H1 (cell line): ENCODE data around the gene LAMTOR5. TPM values are rescaled to one million over a fixed set of nuclear protein-coding genes. Genes with fewer than 3 reads are reported as not detected.

Source experiments
- CTCF ChIA-PET: fragments of 300-600 bp; sonication (Branson Sonifier 250); formaldehyde crosslinking; loops from one replicate; lab custom pipeline; 2021; ENCODE audit not compliant: partially characterized antibody; lab: Charles Lee
- POLR2A ChIA-PET: fragments of 300-600 bp; sonication (Branson Sonifier 250); formaldehyde crosslinking; loops from one replicate; lab custom pipeline; 2021; ENCODE audit warnings: inconsistent platforms; ENCODE audit not compliant: partially characterized antibody; lab: Charles Lee
- DNase-seq, 2 experiments: peaks; one replicate each; pipeline versions ENCODE4 v3.0.0 to v3.0.0-alpha.2; 2010 to 2022; ENCODE audit warnings: low spot score in 2 of 2, low read depth in 1 of 2, mixed read lengths in 1 of 2
- FAIRE-seq: peaks from 2 replicates; lab custom pipeline; 2011; peaks lifted over from hg19 to GRCh38; lab: Jason Lieb, UNC
- H2AFZ ChIP-seq: 2 replicates; pipeline ENCODE4 v1.8.1; 2012; ENCODE audit warnings: low read length, inconsistent platforms
- H2AK5ac ChIP-seq: 2 replicates; pipeline ENCODE4 v1.6.1; 2013; ENCODE audit warnings: low read depth, low read length
- H2BK120ac ChIP-seq: replicated peaks from 2 replicates; pipeline ENCODE3; 2013; ENCODE audit warnings: low read depth, low read length, inconsistent platforms
- H2BK12ac ChIP-seq: 2 replicates; pipeline ENCODE4 v1.6.1; 2013; ENCODE audit warnings: low read depth, low read length
- H2BK15ac ChIP-seq: 2 replicates; pipeline ENCODE4 v1.6.1; 2013; ENCODE audit warnings: low read length
- H2BK20ac ChIP-seq: 2 replicates; pipeline ENCODE4 v1.6.1; 2013; ENCODE audit warnings: low read length
- H2BK5ac ChIP-seq: 2 replicates; pipeline ENCODE4 v1.6.1; 2013; ENCODE audit warnings: low read depth, low read length
- H3K14ac ChIP-seq: 2 replicates; pipeline ENCODE4 v1.6.1; 2013; ENCODE audit warnings: inconsistent platforms; ENCODE audit not compliant: insufficient read length
- H3K18ac ChIP-seq: 2 replicates; pipeline ENCODE4 v1.6.1; 2013; ENCODE audit warnings: low read length; ENCODE audit errors: extremely low read depth
- H3K23ac ChIP-seq: 2 replicates; pipeline ENCODE4 v1.6.1; 2013; ENCODE audit warnings: inconsistent platforms; ENCODE audit not compliant: insufficient read length
- H3K23me2 ChIP-seq: 2 replicates; pipeline ENCODE4 v1.6.1; 2013; ENCODE audit warnings: low read depth, low read length
- H3K27ac ChIP-seq: 2 replicates; pipeline ENCODE4 v1.6.1; 2011; ENCODE audit warnings: low read depth, low read length, inconsistent platforms
- H3K27me3 ChIP-seq, 4 experiments: replicated peaks in 1 of 4; 1 replicate in 1 of 4; 2 replicates in 3 of 4; pipeline versions ENCODE4 v1.6.1 to v1.8.1; 2011 to 2013; ENCODE audit warnings: low read length in 3 of 4, mild to moderate bottlenecking in 3 of 4, inconsistent platforms in 2 of 4, mixed read lengths in 2 of 4, moderate library complexity in 1 of 4; ENCODE audit not compliant: control insufficient read depth in 3 of 4, insufficient read depth in 3 of 4; ENCODE audit errors: extremely low read depth in 1 of 4
- H3K36me3 ChIP-seq, 4 experiments: 2 replicates each; pipeline versions ENCODE4 v1.6.1 to v1.8.1; 2011 to 2013; ENCODE audit warnings: mild to moderate bottlenecking in 4 of 4, low read length in 3 of 4, moderate library complexity in 2 of 4, control low read depth in 1 of 4, inconsistent platforms in 1 of 4; ENCODE audit not compliant: insufficient read depth in 4 of 4, control insufficient read depth in 2 of 4
- H3K4ac ChIP-seq: replicated peaks from 2 replicates; pipeline ENCODE3; 2013; ENCODE audit warnings: low read length, low read depth, mixed read lengths, inconsistent platforms; ENCODE audit not compliant: insufficient read length
- H3K4me1 ChIP-seq, 4 experiments: replicated peaks in 1 of 4; 1 replicate in 1 of 4; 2 replicates in 3 of 4; pipeline versions ENCODE4 v1.6.1 to v1.8.1; 2011 to 2013; ENCODE audit warnings: low read length in 3 of 4, inconsistent platforms in 2 of 4, mixed read lengths in 1 of 4; ENCODE audit not compliant: insufficient read depth in 4 of 4, control insufficient read depth in 3 of 4
- H3K4me2 ChIP-seq, 2 experiments: 2 replicates each; pipeline versions ENCODE4 v1.6.1 to v1.8.1; 2011 to 2013; ENCODE audit warnings: low read depth in 2 of 2, low read length in 2 of 2, control low read depth in 1 of 2, inconsistent platforms in 1 of 2, mild to moderate bottlenecking in 1 of 2; ENCODE audit not compliant: insufficient read depth in 1 of 2
- H3K4me3 ChIP-seq, 4 experiments: fragments of 200-600, 300-600 bp in 1 of 4; sonication (generic), shearing (Covaris generic), sonication (Bioruptor Twin) in 1 of 4; 2 replicates each; pipeline versions ENCODE4 v1.5.1 to v1.8.1; 2011 to 2016; ENCODE audit warnings: low read length in 4 of 4, low read depth in 3 of 4, control low read depth in 2 of 4, inconsistent platforms in 2 of 4, mild to moderate bottlenecking in 2 of 4, mixed read lengths in 1 of 4, moderate library complexity in 1 of 4; ENCODE audit not compliant: insufficient read depth in 2 of 4; ENCODE audit errors: extremely low read depth in 1 of 4
- H3K56ac ChIP-seq: replicated peaks from 2 replicates; pipeline ENCODE3; 2013; ENCODE audit warnings: low read depth, mild to moderate bottlenecking, mixed read lengths, low read length, inconsistent platforms; ENCODE audit not compliant: insufficient read length
- H3K79me1 ChIP-seq: 2 replicates; pipeline ENCODE4 v1.6.1; 2013; ENCODE audit warnings: low read depth, low read length, control low read depth
- H3K79me2 ChIP-seq, 2 experiments: 2 replicates each; pipeline versions ENCODE4 v1.6.1 to v1.8.1; 2012 to 2013; ENCODE audit warnings: low read length in 2 of 2, mild to moderate bottlenecking in 2 of 2, inconsistent platforms in 1 of 2; ENCODE audit not compliant: insufficient read depth in 2 of 2, control insufficient read depth in 1 of 2
- H3K9ac ChIP-seq, 4 experiments: replicated peaks in 1 of 4; 1 replicate in 1 of 4; 2 replicates in 3 of 4; pipeline versions ENCODE4 v1.6.1 to v1.8.1; 2011 to 2013; ENCODE audit warnings: low read depth in 3 of 4, low read length in 3 of 4, control low read depth in 2 of 4, mild to moderate bottlenecking in 2 of 4, moderate library complexity in 2 of 4, inconsistent platforms in 1 of 4; ENCODE audit errors: extremely low read depth in 1 of 4
- H3K9me3 ChIP-seq, 2 experiments: 2 replicates each; pipeline versions ENCODE4 v1.6.1 to v1.8.1; 2012 to 2013; ENCODE audit warnings: mild to moderate bottlenecking in 2 of 2, moderate library complexity in 2 of 2, control low read depth in 1 of 2, inconsistent platforms in 1 of 2, low read depth in 1 of 2, low read length in 1 of 2, mixed read lengths in 1 of 2; ENCODE audit not compliant: insufficient read depth in 2 of 2
- H4K20me1 ChIP-seq, 2 experiments: replicated peaks in 1 of 2; 2 replicates each; pipeline versions ENCODE3 to v1.8.1; 2011 to 2013; ENCODE audit warnings: inconsistent platforms in 2 of 2, low read length in 2 of 2, mild to moderate bottlenecking in 1 of 2; ENCODE audit not compliant: insufficient read depth in 2 of 2, control insufficient read depth in 1 of 2
- H4K5ac ChIP-seq: 2 replicates; pipeline ENCODE4 v1.6.1; 2013; ENCODE audit warnings: low read length, low read depth, mixed read lengths, inconsistent platforms; ENCODE audit not compliant: insufficient read length
- H4K8ac ChIP-seq: 2 replicates; pipeline ENCODE4 v1.8.0; 2013; ENCODE audit warnings: mild to moderate bottlenecking, moderate library complexity, low read length, inconsistent platforms; ENCODE audit not compliant: insufficient read depth; ENCODE audit errors: extremely low read depth
- H4K91ac ChIP-seq: replicated peaks from 2 replicates; pipeline ENCODE3; 2013; ENCODE audit warnings: low read length, mixed read lengths, inconsistent platforms; ENCODE audit not compliant: insufficient read length
- ASH2L ChIP-seq: fragments of 200-600, 300-600 bp; sonication (generic); IDR thresholded peaks from one replicate; pipeline ENCODE4 v1.7.1; 2017; ENCODE audit warnings: low read length
- CBX5 ChIP-seq: fragments of 300-800, 300-1000 bp; sonication (generic); IDR thresholded peaks from 2 replicates; pipeline ENCODE4 v1.7.1; 2016; ENCODE audit warnings: antibody characterized with exemption, low read length, low read depth
- CBX8 ChIP-seq: fragments of 300-800, 300-1000 bp; sonication (generic); IDR thresholded peaks from 2 replicates; pipeline ENCODE4 v1.7.1; 2016; ENCODE audit warnings: low read depth, low read length, borderline replicate concordance
- CTCF ChIP-seq, 3 experiments: IDR thresholded peaks; 1 replicate in 2 of 3; 2 replicates in 1 of 3; pipeline versions ENCODE4 v1.5.1 to v1.6.1; 2011; ENCODE audit warnings: low read length in 3 of 3, mild to moderate bottlenecking in 3 of 3, inconsistent platforms in 2 of 3, low read depth in 1 of 3, moderate library complexity in 1 of 3; ENCODE audit not compliant: insufficient read depth in 1 of 3; ENCODE audit errors: control extremely low read depth in 1 of 3
- JUN ChIP-seq: IDR thresholded peaks from 2 replicates; pipeline ENCODE4 v1.6.1; 2011; ENCODE audit warnings: low read depth, mild to moderate bottlenecking, improper control_type of control experiment, low read length
- KDM4A ChIP-seq: IDR thresholded peaks from one replicate; pipeline ENCODE4 v1.7.1; 2012; ENCODE audit warnings: low read depth, mild to moderate bottlenecking, moderate library complexity, low read length, inconsistent platforms; ENCODE audit not compliant: severe bottlenecking
- KDM5A ChIP-seq: fragments of 200-600 bp; IDR thresholded peaks from 2 replicates; pipeline ENCODE4 v1.7.1; 2012; ENCODE audit warnings: mild to moderate bottlenecking, low read length, inconsistent platforms, mixed read lengths
- NRF1 ChIP-seq: IDR thresholded peaks from 2 replicates; pipeline ENCODE4 v1.6.1; 2011; ENCODE audit warnings: mild to moderate bottlenecking, low read depth, low read length, improper control_type of control experiment
- POU5F1 ChIP-seq: IDR thresholded peaks from 2 replicates; pipeline ENCODE4 v1.6.1; 2011; ENCODE audit warnings: low read depth, mild to moderate bottlenecking, low read length, moderate library complexity
- SAP30 ChIP-seq: fragments of 300-600 bp; sonication (generic); IDR thresholded peaks from 2 replicates; pipeline ENCODE4 v1.7.1; 2012; ENCODE audit warnings: low read length, moderate library complexity, mild to moderate bottlenecking, inconsistent platforms; ENCODE audit not compliant: insufficient read depth, insufficient replicate concordance
- SIRT6 ChIP-seq: IDR thresholded peaks from one replicate; pipeline ENCODE4 v1.7.1; 2012; ENCODE audit warnings: low read length, inconsistent platforms
- WGBS, 2 experiments: shearing (Covaris generic) in 1 of 2; methylation state at CpG; one replicate each; pipeline versions ENCODE4 v1.1.6 to v1.1.7; 2013 to 2015; ENCODE audit warnings: low lambda C conversion rate in 2 of 2, mixed read lengths in 2 of 2, inconsistent platforms in 1 of 2, low coverage in 1 of 2, missing lambda C conversion rate in 1 of 2; ENCODE audit not compliant: insufficient replicate concordance in 2 of 2, insufficient coverage in 1 of 2, insufficient read length in 1 of 2; ENCODE audit errors: extremely low coverage in 1 of 2, missing lambda C conversion rate in 1 of 2; 5-methylcytosine and 5-hydroxymethylcytosine counted together
- polyA plus RNA-seq, 7 experiments: library from polyadenylated mRNA; depleted of rRNA in 3 of 7; stranded (reverse) in 5 of 7; unstranded in 2 of 7; fragments of >200 nt in 5 of 7; fragments of 200-250 nt in 2 of 7; gene quantifications; 1 replicate in 5 of 7; 2 replicates in 1 of 7; 4 replicates in 1 of 7; pipeline versions ENCODE4 v1.2.1 to v1.2.3, GENCODE V29; 2011 to 2013; ENCODE audit warnings: missing spikeins in 2 of 7, mixed read lengths in 2 of 7
- total RNA-seq: library from RNA; stranded (reverse); fragmentation: NEBNext Ultra II Directional; extraction: Animal tissue kit (Norgen Biotek cat#: 25700); gene quantifications from 2 replicates; pipeline ENCODE4 v1.2.1, GENCODE V29; 2021
- TF ChIP-seq, protein P1 (sequence below): IDR thresholded peaks from 2 replicates; pipeline ENCODE4 v1.6.1; 2012; ENCODE audit warnings: inconsistent platforms

Gene LAMTOR5
- total and polyA plus RNA-seq, 2 of the 8 experiments (the other 6 are each of a cell fraction or from before 2014, with no cell fraction given) = 84.4 to 297 TPM

DNA sequence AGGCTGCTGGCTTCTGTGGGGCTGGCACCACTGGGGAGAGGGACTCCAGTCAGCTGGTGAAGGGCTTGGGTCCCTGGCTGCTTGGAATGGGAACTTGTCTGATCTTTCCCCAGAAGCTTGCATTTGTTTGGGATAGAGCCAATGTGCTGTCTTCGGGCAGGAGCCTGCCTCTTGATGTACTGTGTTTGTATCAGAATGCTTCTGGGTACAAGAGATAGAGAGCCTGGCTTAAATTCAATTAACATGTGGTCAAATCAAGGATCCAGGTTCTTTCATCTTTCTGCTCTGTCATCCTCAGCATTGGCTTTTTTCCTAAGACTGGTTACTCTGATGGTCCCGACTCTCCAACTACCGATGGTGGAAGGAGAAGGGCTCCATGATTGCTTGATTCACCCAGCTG, 27.5 kb upstream of the LAMTOR5 start:
- H3K14ac ChIP-seq = no peak overlapping the region
- no peaks in the 10 kb centered on the region for H3K9me3 ChIP-seq
- no peak overlapping the region for H3K4me2 ChIP-seq
- CTCF ChIA-PET = interaction anchor here (0.6 to 35.1 kb wide), 6 partner anchors 22 to 238 kb away, joined by 3 to 828 read pairs (median 15); partner anchors contain the start of genes LAMTOR5 and PROK1
- no peak overlapping the region for H2BK5ac ChIP-seq
- no peaks in the 10 kb centered on the region for H3K79me2 ChIP-seq
- H4K8ac ChIP-seq = no peak overlapping the region
- H3K23ac ChIP-seq = no peak overlapping the region
- H3K4me1 ChIP-seq = peaks cover 3 to 9% (median 7%) of the 10 kb centered on the region in 4 experiments; a peak in 6 of 7 replicates
- FAIRE-seq = no peak
- H4K5ac ChIP-seq = no peak overlapping the region
- no peaks in the 10 kb centered on the region for H3K23me2 ChIP-seq
- 100% methylated on average over 3 of the region's 3 CpGs; no CpG with 5 or more reads in 1 of the 2 experiments for WGBS, 2 experiments
- H2BK12ac ChIP-seq = no peak overlapping the region
- H3K36me3 ChIP-seq = no peaks in the 10 kb centered on the region
- no peak overlapping the region for H2BK15ac ChIP-seq
- no peak overlapping the region for H3K18ac ChIP-seq
- no peak overlapping the region for H3K4ac ChIP-seq
- no peak overlapping the region for H2BK20ac ChIP-seq
- DNase-seq = no peak
- H4K20me1 ChIP-seq = no peaks in the 10 kb centered on the region
- H2AK5ac ChIP-seq = no peak overlapping the region
- no peaks in the 10 kb centered on the region for H3K79me1 ChIP-seq
- POLR2A ChIA-PET = interaction anchor here (0.8 kb wide), 1 partner anchor 25 kb away, joined by 3 read pairs; no protein-coding TSS in a partner anchor
- H2AFZ ChIP-seq = no peak overlapping the region
- no peak overlapping the region for H3K27ac ChIP-seq
- H3K27me3 ChIP-seq = no peaks in the 10 kb centered on the region
- no peak overlapping the region for H2BK120ac ChIP-seq
- no peak overlapping the region for H3K9ac ChIP-seq
- H3K56ac ChIP-seq = no peak overlapping the region
- no peak overlapping the region for H4K91ac ChIP-seq
- H3K4me3 ChIP-seq = no peak overlapping the region
- no peak for TF ChIP-seq CBX5
- no peak for TF ChIP-seq SAP30
- TF ChIP-seq CTCF (IDR thresholded peaks at IDR 0.05; ENCODE audit: control extremely low read depth in 1 of 3, insufficient read depth in 1 of 3, low read depth in 1 of 3, low read length in 3 of 3) = no peak
- no peak for TF ChIP-seq ASH2L
- TF ChIP-seq JUN = no peak
- no peak for TF ChIP-seq KDM5A
- TF ChIP-seq KDM4A = no peak
- no peak for TF ChIP-seq POU5F1
- TF ChIP-seq, protein P1, sequence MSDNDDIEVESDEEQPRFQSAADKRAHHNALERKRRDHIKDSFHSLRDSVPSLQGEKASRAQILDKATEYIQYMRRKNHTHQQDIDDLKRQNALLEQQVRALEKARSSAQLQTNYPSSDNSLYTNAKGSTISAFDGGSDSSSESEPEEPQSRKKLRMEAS = no peak
- no peak for TF ChIP-seq CBX8
- no peak for TF ChIP-seq SIRT6
- no peak for TF ChIP-seq NRF1
